SK-N-SH (cell line): Measurements from ENCODE around the gene H2BK1. TPM values are rescaled to one million over a fixed set of nuclear protein-coding genes. Genes with fewer than 3 reads are reported as not detected.

Source experiments
- CTCF ChIA-PET: fragments of 300-600, 350-600 bp; formaldehyde crosslinking; extraction: SDS; loops from one replicate; lab custom pipeline; 2021; lab: Yijun Ruan, JAX
- POLR2A ChIA-PET: fragments of 350-600 bp; sonication (Branson Sonifier 250); formaldehyde crosslinking; extraction: SDS; loops from one replicate; lab custom pipeline; 2020; ENCODE audit warnings: antibody characterized with exemption, inconsistent platforms; lab: Yijun Ruan, JAX
- DNase-seq: peaks from one replicate; pipeline ENCODE4 v3.0.0; 2012
- H2AFZ ChIP-seq: fragments of 200-600 bp; sonication (generic); 2 replicates; pipeline ENCODE4 v1.8.1; 2016; ENCODE audit warnings: antibody characterized with exemption, mild to moderate bottlenecking, low read depth
- H3F3A ChIP-seq: fragments of 200-600 bp; sonication (generic); replicated peaks from 2 replicates; pipeline ENCODE3; 2016; ENCODE audit warnings: antibody characterized with exemption, mild to moderate bottlenecking; ENCODE audit not compliant: insufficient read depth
- H3K27ac ChIP-seq, 2 experiments: fragments of 200-500 bp in 1 of 2; fragments of 200-600 bp in 1 of 2; sonication (Bioruptor generic) in 1 of 2; sonication (generic), shearing (Covaris generic) in 1 of 2; 2 replicates each; pipeline versions ENCODE4 v1.5.1 to v1.6.1; 2014 to 2016; ENCODE audit warnings: low read depth in 2 of 2, inconsistent platforms in 1 of 2, low read length in 1 of 2, mild to moderate bottlenecking in 1 of 2, mixed read lengths in 1 of 2
- H3K27me3 ChIP-seq: fragments of 200-600 bp; sonication (generic), shearing (Covaris generic); 2 replicates; pipeline ENCODE4 v1.6.1; 2016; ENCODE audit warnings: mixed run types; ENCODE audit not compliant: insufficient read depth
- H3K36me3 ChIP-seq, 2 experiments: fragments of 200-500 bp in 1 of 2; fragments of 200-600 bp in 1 of 2; sonication (Bioruptor generic) in 1 of 2; sonication (generic) in 1 of 2; replicated peaks in 1 of 2; 2 replicates each; pipeline versions ENCODE3 to v1.5.1; 2014 to 2016; ENCODE audit warnings: low read length in 1 of 2, mild to moderate bottlenecking in 1 of 2; ENCODE audit not compliant: insufficient read depth in 2 of 2, control insufficient read depth in 1 of 2
- H3K4me1 ChIP-seq, 2 experiments: fragments of 200-500 bp in 1 of 2; fragments of 200-600 bp in 1 of 2; sonication (Bioruptor generic) in 1 of 2; sonication (generic), shearing (Covaris generic) in 1 of 2; 2 replicates each; pipeline versions ENCODE4 v1.5.1 to v1.6.1; 2014 to 2016; ENCODE audit warnings: low read depth in 1 of 2, low read length in 1 of 2, mixed run types in 1 of 2; ENCODE audit not compliant: insufficient read depth in 2 of 2, control insufficient read depth in 1 of 2
- H3K4me2 ChIP-seq: fragments of 200-600 bp; sonication (generic), shearing (Covaris generic); 2 replicates; pipeline ENCODE4 v1.6.1; 2017; ENCODE audit warnings: mixed run types
- H3K4me3 ChIP-seq, 2 experiments: fragments of 200-500 bp in 1 of 2; fragments of 200-600 bp in 1 of 2; sonication (Bioruptor generic) in 1 of 2; sonication (generic), shearing (Covaris generic) in 1 of 2; 2 replicates each; pipeline versions ENCODE4 v1.5.1 to v1.8.1; 2014 to 2016; ENCODE audit warnings: low read depth in 2 of 2, inconsistent platforms in 1 of 2, low read length in 1 of 2, mild to moderate bottlenecking in 1 of 2, mixed read lengths in 1 of 2, moderate library complexity in 1 of 2
- H3K79me2 ChIP-seq: fragments of 200-600 bp; sonication (generic); 2 replicates; pipeline ENCODE4 v1.8.1; 2017; ENCODE audit warnings: mild to moderate bottlenecking; ENCODE audit not compliant: insufficient read depth
- H3K9ac ChIP-seq: fragments of 200-600 bp; sonication (generic); 2 replicates; pipeline ENCODE4 v1.6.1; 2017; ENCODE audit warnings: mixed run types
- H3K9me2 ChIP-seq: fragments of 200-600 bp; sonication (generic); 2 replicates; pipeline ENCODE4 v1.6.1; 2017; ENCODE audit warnings: mixed run types
- H3K9me3 ChIP-seq: fragments of 200-600 bp; sonication (generic); 2 replicates; pipeline ENCODE4 v1.6.1; 2017; ENCODE audit warnings: mixed run types, mild to moderate bottlenecking, moderate library complexity
- H4K20me1 ChIP-seq: fragments of 200-600 bp; sonication (generic); 2 replicates; pipeline ENCODE4 v1.6.1; 2017; ENCODE audit warnings: mild to moderate bottlenecking, mixed run types; ENCODE audit not compliant: insufficient read depth
- CHD2 ChIP-seq: fragments of 150-350 bp; IDR thresholded peaks from 2 replicates; pipeline ENCODE4 v1.6.1; 2018; ENCODE audit warnings: low read length; ENCODE audit not compliant: partially characterized antibody
- EP300 ChIP-seq, 2 experiments: IDR thresholded peaks; 2 replicates each; pipeline versions ENCODE4 v1.4.0 to v1.6.1; 2012; ENCODE audit warnings: borderline replicate concordance in 1 of 2, low read depth in 1 of 2, low read length in 1 of 2
- EZH2phosphoT487 ChIP-seq: fragments of 200-600 bp; sonication (generic); IDR thresholded peaks from 2 replicates; pipeline ENCODE4 v1.6.1; 2017; ENCODE audit warnings: low read depth, mixed run types, mild to moderate bottlenecking, antibody characterized with exemption, moderate library complexity, borderline replicate concordance
- FOSL2 ChIP-seq: IDR thresholded peaks from 2 replicates; pipeline ENCODE4 v1.4.0; 2012; ENCODE audit warnings: low read depth, mild to moderate bottlenecking, moderate library complexity, borderline replicate concordance
- GABPA ChIP-seq: IDR thresholded peaks from 2 replicates; pipeline ENCODE4 v1.4.0; 2012; ENCODE audit warnings: low read depth, mild to moderate bottlenecking
- GATA2 ChIP-seq: sonication (generic); formaldehyde crosslinking; IDR thresholded peaks from 2 replicates; pipeline ENCODE4 v1.5.0; 2020; ENCODE audit warnings: mild to moderate bottlenecking, missing genetic modification reagents
- JUND ChIP-seq: IDR thresholded peaks from 2 replicates; pipeline ENCODE4 v1.4.0; 2012
- MEF2A ChIP-seq: IDR thresholded peaks from 2 replicates; pipeline ENCODE4 v1.4.0; 2012; ENCODE audit warnings: low read depth, borderline replicate concordance
- MXI1 ChIP-seq: IDR thresholded peaks from 2 replicates; pipeline ENCODE4 v1.6.1; 2012; ENCODE audit warnings: mild to moderate bottlenecking, low read depth, low read length, improper control_type of control experiment
- NFIC ChIP-seq: IDR thresholded peaks from 2 replicates; pipeline ENCODE4 v1.4.0; 2012; ENCODE audit warnings: borderline replicate concordance
- POLR2AphosphoS5 ChIP-seq: IDR thresholded peaks from 2 replicates; pipeline ENCODE4 v1.6.1; 2012; ENCODE audit warnings: low read depth, low read length
- RCOR1 ChIP-seq: fragments of 150-350 bp; IDR thresholded peaks from 2 replicates; pipeline ENCODE4 v1.6.1; 2017; ENCODE audit warnings: antibody characterized with exemption, low read length
- RXRA ChIP-seq: IDR thresholded peaks from 2 replicates; pipeline ENCODE4 v1.4.0; 2012; ENCODE audit warnings: low read depth, mild to moderate bottlenecking, borderline replicate concordance
- SIN3A ChIP-seq: IDR thresholded peaks from 2 replicates; pipeline ENCODE4 v1.6.1; 2012; ENCODE audit warnings: low read depth, mild to moderate bottlenecking, low read length, moderate library complexity, borderline replicate concordance
- SMC3 ChIP-seq: IDR thresholded peaks from 2 replicates; pipeline ENCODE4 v1.6.1; 2012; ENCODE audit warnings: low read depth, low read length, improper control_type of control experiment
- TEAD4 ChIP-seq: IDR thresholded peaks from 2 replicates; pipeline ENCODE4 v1.4.0; 2012; ENCODE audit warnings: mild to moderate bottlenecking, borderline replicate concordance; ENCODE audit not compliant: insufficient read depth
- WGBS: methylation state at CpG from one replicate; pipeline ENCODE4 v1.1.6; 2017; ENCODE audit warnings: low lambda C conversion rate; 5-methylcytosine and 5-hydroxymethylcytosine counted together
- polyA plus RNA-seq, 3 experiments: library from polyadenylated mRNA; depleted of rRNA; stranded (reverse); fragments of >200 nt; gene quantifications; 2 replicates each; pipeline ENCODE4 v1.2.3, GENCODE V29; 2012
- TF ChIP-seq, protein P1 (sequence below): IDR thresholded peaks from 2 replicates; pipeline ENCODE4 v1.4.0; 2012; ENCODE audit warnings: low read depth, borderline replicate concordance
- TF ChIP-seq, protein P2 (sequence below): fragments of 150-350 bp; IDR thresholded peaks from 2 replicates; pipeline ENCODE4 v1.6.1; 2017; ENCODE audit warnings: antibody characterized with exemption, low read length, low read depth, borderline replicate concordance
- TF ChIP-seq, protein P3 (sequence below): IDR thresholded peaks from 2 replicates; pipeline ENCODE4 v1.4.0; 2012; ENCODE audit warnings: low read depth
- TF ChIP-seq, protein P4 (sequence below): IDR thresholded peaks from 2 replicates; pipeline ENCODE4 v1.6.1; 2012; ENCODE audit warnings: mild to moderate bottlenecking, low read depth, low read length, moderate library complexity

Gene H2BK1
- polyA plus RNA-seq, 1 of the 3 experiments (the other 2 are of a cell fraction) = not detected

DNA sequence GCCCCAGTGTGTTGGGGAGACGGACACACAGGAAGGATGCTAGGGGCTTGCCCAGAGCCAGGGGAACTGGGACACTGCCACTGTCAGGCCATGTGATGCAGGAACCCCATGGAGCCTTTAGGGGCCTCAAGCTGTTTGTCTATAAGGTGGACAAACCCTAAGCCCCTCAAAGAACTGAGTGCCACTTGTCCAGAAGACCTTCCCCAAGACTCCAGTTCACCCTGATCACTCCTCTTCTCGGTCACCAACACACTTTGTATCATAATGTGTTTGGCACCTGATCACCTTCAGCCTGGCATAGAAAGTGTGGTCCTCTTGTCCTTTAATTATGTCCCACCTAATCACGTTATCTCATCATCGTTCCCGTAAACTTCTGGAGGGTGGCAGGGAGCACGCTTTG, 700 bp downstream of the H2BK1 start:
- no peak overlapping the region for H3K4me3 ChIP-seq
- no peaks in the 10 kb centered on the region for H3F3A ChIP-seq
- H3K4me1 ChIP-seq = no peaks in the 10 kb centered on the region
- POLR2A ChIA-PET = no interaction called here
- no peak overlapping the region for H3K27ac ChIP-seq
- H3K9me2 ChIP-seq = no peaks in the 10 kb centered on the region
- 0 out of 2 replicates have a peak, but pooled peaks cover 9% of the 10 kb centered on the region for H4K20me1 ChIP-seq
- DNase-seq = no peak
- 76% methylated on average over 5 of the region's 6 CpGs for WGBS
- TF ChIP-seq FOSL2 = no peak
- TF ChIP-seq RXRA = no peak
- TF ChIP-seq, protein P1, sequence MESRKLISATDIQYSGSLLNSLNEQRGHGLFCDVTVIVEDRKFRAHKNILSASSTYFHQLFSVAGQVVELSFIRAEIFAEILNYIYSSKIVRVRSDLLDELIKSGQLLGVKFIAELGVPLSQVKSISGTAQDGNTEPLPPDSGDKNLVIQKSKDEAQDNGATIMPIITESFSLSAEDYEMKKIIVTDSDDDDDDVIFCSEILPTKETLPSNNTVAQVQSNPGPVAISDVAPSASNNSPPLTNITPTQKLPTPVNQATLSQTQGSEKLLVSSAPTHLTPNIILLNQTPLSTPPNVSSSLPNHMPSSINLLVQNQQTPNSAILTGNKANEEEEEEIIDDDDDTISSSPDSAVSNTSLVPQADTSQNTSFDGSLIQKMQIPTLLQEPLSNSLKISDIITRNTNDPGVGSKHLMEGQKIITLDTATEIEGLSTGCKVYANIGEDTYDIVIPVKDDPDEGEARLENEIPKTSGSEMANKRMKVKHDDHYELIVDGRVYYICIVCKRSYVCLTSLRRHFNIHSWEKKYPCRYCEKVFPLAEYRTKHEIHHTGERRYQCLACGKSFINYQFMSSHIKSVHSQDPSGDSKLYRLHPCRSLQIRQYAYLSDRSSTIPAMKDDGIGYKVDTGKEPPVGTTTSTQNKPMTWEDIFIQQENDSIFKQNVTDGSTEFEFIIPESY = no peak
- no peak for TF ChIP-seq NFIC
- TF ChIP-seq EP300 (IDR thresholded peaks at IDR 0.05; ENCODE audit: borderline replicate concordance in 1 of 2, low read depth in 1 of 2, low read length in 1 of 2) = no peak
- TF ChIP-seq, protein P2, sequence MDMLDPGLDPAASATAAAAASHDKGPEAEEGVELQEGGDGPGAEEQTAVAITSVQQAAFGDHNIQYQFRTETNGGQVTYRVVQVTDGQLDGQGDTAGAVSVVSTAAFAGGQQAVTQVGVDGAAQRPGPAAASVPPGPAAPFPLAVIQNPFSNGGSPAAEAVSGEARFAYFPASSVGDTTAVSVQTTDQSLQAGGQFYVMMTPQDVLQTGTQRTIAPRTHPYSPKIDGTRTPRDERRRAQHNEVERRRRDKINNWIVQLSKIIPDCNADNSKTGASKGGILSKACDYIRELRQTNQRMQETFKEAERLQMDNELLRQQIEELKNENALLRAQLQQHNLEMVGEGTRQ = no peak
- no peak for TF ChIP-seq POLR2AphosphoS5
- no peak for TF ChIP-seq JUND
- TF ChIP-seq CHD2 = no peak
- no peak for TF ChIP-seq SIN3A
- no peak for TF ChIP-seq MEF2A
- CTCF ChIA-PET = interaction anchor here (0.6 to 1.6 kb wide), 2 partner anchors 35 to 95 kb away, joined by 3 to 8 read pairs; no protein-coding TSS in a partner anchor
- no peak overlapping the region for H3K9ac ChIP-seq
- no peaks in the 10 kb centered on the region for H3K9me3 ChIP-seq
- H3K4me2 ChIP-seq = no peak overlapping the region
- H3K36me3 ChIP-seq = peaks cover 12 to 20% of the 10 kb centered on the region in 2 experiments
- H2AFZ ChIP-seq = no peak overlapping the region
- H3K79me2 ChIP-seq = no peaks in the 10 kb centered on the region
- H3K27me3 ChIP-seq = peaks cover 21% of the 10 kb centered on the region

DNA sequence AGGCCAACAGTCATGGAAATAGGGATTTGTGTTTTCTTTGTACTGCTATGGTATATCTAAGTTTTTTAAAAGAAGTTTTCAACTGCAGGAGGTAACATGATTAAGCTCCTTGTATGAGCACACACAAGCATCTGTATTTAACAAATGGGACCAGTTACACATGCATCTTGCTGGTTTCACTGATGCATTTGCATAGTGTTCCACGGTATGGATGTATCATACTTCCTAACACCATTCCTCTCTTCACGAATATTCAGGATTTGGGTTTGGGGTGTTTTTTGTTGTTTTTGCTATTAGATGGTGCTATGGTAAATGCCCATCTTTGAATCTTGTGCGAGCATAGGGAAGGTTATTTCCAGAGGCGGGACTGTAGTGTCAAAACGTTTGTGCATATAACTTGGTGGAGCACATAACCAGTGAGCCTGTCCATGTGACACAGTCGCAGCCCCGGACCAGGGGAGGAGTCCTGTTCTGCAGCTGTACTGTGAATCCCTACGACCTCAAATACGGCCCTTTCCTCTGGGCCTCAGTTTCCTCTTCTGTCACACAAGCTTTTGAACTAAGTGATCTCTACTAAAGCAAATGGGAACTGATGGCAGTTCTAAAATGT, 1.9 kb downstream of the H2BK1 start:
- no peaks in the 10 kb centered on the region for H3K4me1 ChIP-seq
- H4K20me1 ChIP-seq = 0 out of 2 replicates have a peak, but pooled peaks cover 9% of the 10 kb centered on the region
- CTCF ChIA-PET = interaction anchor here (0.7 to 0.9 kb wide), 2 partner anchors 19 to 36 kb away, joined by 3 read pairs; partner anchors contain the start of gene ABCF2
- H3K36me3 ChIP-seq = peaks cover 4 to 8% of the 10 kb centered on the region in 2 experiments
- WGBS = 64% methylated on average over 9 of the region's 9 CpGs
- H3K9ac ChIP-seq = no peak overlapping the region
- POLR2A ChIA-PET = interaction anchor here (0.6 to 0.9 kb wide), 2 partner anchors 19 to 21 kb away, joined by 3 read pairs; partner anchors contain the start of gene ABCF2
- H3K9me3 ChIP-seq = no peaks in the 10 kb centered on the region
- H3K79me2 ChIP-seq = no peaks in the 10 kb centered on the region
- peaks cover 33% of the 10 kb centered on the region for H3K27me3 ChIP-seq
- H3K27ac ChIP-seq = no peak overlapping the region
- no peaks in the 10 kb centered on the region for H3F3A ChIP-seq
- no peaks in the 10 kb centered on the region for H3K9me2 ChIP-seq
- H2AFZ ChIP-seq = no peak overlapping the region
- H3K4me3 ChIP-seq = no peak overlapping the region
- no peak for DNase-seq
- no peak overlapping the region for H3K4me2 ChIP-seq
- TF ChIP-seq, protein P3, sequence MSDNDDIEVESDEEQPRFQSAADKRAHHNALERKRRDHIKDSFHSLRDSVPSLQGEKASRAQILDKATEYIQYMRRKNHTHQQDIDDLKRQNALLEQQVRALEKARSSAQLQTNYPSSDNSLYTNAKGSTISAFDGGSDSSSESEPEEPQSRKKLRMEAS = no peak
- TF ChIP-seq GABPA (no peak), JUND (no peak), CHD2 (no peak), RCOR1 (no peak), MXI1 (no peak), GATA2 (CRISPR knock-in tag) (no peak), SMC3 (no peak), TEAD4 (no peak), EZH2phosphoT487 (no peak), RXRA (no peak), FOSL2 (no peak), MEF2A (no peak)
- TF ChIP-seq, protein P4, sequence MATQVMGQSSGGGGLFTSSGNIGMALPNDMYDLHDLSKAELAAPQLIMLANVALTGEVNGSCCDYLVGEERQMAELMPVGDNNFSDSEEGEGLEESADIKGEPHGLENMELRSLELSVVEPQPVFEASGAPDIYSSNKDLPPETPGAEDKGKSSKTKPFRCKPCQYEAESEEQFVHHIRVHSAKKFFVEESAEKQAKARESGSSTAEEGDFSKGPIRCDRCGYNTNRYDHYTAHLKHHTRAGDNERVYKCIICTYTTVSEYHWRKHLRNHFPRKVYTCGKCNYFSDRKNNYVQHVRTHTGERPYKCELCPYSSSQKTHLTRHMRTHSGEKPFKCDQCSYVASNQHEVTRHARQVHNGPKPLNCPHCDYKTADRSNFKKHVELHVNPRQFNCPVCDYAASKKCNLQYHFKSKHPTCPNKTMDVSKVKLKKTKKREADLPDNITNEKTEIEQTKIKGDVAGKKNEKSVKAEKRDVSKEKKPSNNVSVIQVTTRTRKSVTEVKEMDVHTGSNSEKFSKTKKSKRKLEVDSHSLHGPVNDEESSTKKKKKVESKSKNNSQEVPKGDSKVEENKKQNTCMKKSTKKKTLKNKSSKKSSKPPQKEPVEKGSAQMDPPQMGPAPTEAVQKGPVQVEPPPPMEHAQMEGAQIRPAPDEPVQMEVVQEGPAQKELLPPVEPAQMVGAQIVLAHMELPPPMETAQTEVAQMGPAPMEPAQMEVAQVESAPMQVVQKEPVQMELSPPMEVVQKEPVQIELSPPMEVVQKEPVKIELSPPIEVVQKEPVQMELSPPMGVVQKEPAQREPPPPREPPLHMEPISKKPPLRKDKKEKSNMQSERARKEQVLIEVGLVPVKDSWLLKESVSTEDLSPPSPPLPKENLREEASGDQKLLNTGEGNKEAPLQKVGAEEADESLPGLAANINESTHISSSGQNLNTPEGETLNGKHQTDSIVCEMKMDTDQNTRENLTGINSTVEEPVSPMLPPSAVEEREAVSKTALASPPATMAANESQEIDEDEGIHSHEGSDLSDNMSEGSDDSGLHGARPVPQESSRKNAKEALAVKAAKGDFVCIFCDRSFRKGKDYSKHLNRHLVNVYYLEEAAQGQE = no peak
